HCT116 (cell line): ENCODE data around the gene SCN4B. TPM values are rescaled to one million over a fixed set of nuclear protein-coding genes. Genes with fewer than 3 reads are reported as not detected.

Experiments used
- ATAC-seq: fragments of 200-7000 bp; cut with Tn5 transposase; 2 replicates; pipeline ENCODE4 v1.9.1; 2020; ENCODE audit warnings: mild to moderate bottlenecking, moderate library complexity
- BruUV-seq: library from RNA; stranded (reverse); fragments of 400-500 nt; replicated peaks from 2 replicates; lab custom pipeline; 2021; lab: Mats Ljungman, UMichigan
- CTCF ChIA-PET: fragments of 300-600 bp; sonication (Branson Sonifier 250); formaldehyde crosslinking; loops from one replicate; lab custom pipeline; 2021; ENCODE audit warnings: antibody characterized with exemption; lab: Charles Lee
- POLR2A ChIA-PET: fragments of 300-600, 350-600 bp; sonication (Branson Sonifier 250); formaldehyde crosslinking; loops from one replicate; lab custom pipeline; 2021; ENCODE audit warnings: antibody characterized with exemption; lab: Charles Lee
- RAD21 ChIA-PET, 2 experiments: fragments of 300-600 bp; sonication (Branson Sonifier 250); formaldehyde crosslinking; loops; one replicate each; lab custom pipeline; 2023; ENCODE audit warnings: low total read pairs in 2 of 2; ENCODE audit not compliant: uncharacterized antibody in 2 of 2, unreplicated experiment in 2 of 2, low non-redundant PET in 1 of 2; lab: Charles Lee
- DNase-seq: peaks from one replicate; pipeline ENCODE4 v3.0.0-alpha.2; 2010; ENCODE audit warnings: low read depth, low spot score
- H2AFZ ChIP-seq: fragments of 200-600 bp; shearing (Covaris generic), sonication (generic); 2 replicates; pipeline ENCODE4 v1.6.1; 2017; ENCODE audit warnings: low read depth, mixed run types, mixed read lengths, antibody characterized with exemption, low read length; ENCODE audit not compliant: poor library complexity, severe bottlenecking
- H3K27ac ChIP-seq: 2 replicates; pipeline ENCODE4 v1.5.1; 2012; ENCODE audit warnings: low read depth, low read length
- H3K27me3 ChIP-seq: fragments of 200-600 bp; sonication (generic); 2 replicates; pipeline ENCODE4 v1.6.1; 2016; ENCODE audit warnings: mixed run types, low read length, mixed read lengths; ENCODE audit not compliant: insufficient read depth
- H3K36me3 ChIP-seq, 2 experiments: fragments of 200-500 bp in 1 of 2; fragments of 200-600 bp in 1 of 2; sonication (Bioruptor generic) in 1 of 2; sonication (generic) in 1 of 2; 2 replicates each; pipeline versions ENCODE4 v1.5.1 to v1.6.1; 2014 to 2016; ENCODE audit warnings: low read length in 2 of 2, inconsistent platforms in 1 of 2, mixed read lengths in 1 of 2, mixed run types in 1 of 2; ENCODE audit not compliant: insufficient read depth in 2 of 2, control insufficient read depth in 1 of 2
- H3K4me1 ChIP-seq, 2 experiments: fragments of 200-600 bp in 1 of 2; sonication (generic) in 1 of 2; 2 replicates each; pipeline versions ENCODE4 v1.5.1 to v1.6.1; 2012 to 2017; ENCODE audit warnings: low read length in 2 of 2, inconsistent platforms in 1 of 2, mild to moderate bottlenecking in 1 of 2, mixed read lengths in 1 of 2, mixed run types in 1 of 2, moderate library complexity in 1 of 2; ENCODE audit not compliant: insufficient read depth in 2 of 2, control insufficient read depth in 1 of 2
- H3K4me2 ChIP-seq: fragments of 200-600 bp; sonication (generic); 2 replicates; pipeline ENCODE4 v1.6.1; 2017; ENCODE audit warnings: mixed run types, low read length, mixed read lengths
- H3K4me3 ChIP-seq, 2 experiments: fragments of 200-600 bp in 1 of 2; sonication (generic) in 1 of 2; replicated peaks in 1 of 2; 2 replicates each; pipeline ENCODE4 v1.5.1; 2011 to 2016; ENCODE audit warnings: low read length in 2 of 2, control low read depth in 1 of 2, low read depth in 1 of 2, mild to moderate bottlenecking in 1 of 2, mixed read lengths in 1 of 2, mixed run types in 1 of 2
- H3K79me2 ChIP-seq: fragments of 200-600 bp; sonication (generic); 2 replicates; pipeline ENCODE4 v1.6.1; 2017; ENCODE audit warnings: mild to moderate bottlenecking, mixed run types, low read length, moderate library complexity, mixed read lengths; ENCODE audit not compliant: insufficient read depth
- H3K9ac ChIP-seq: fragments of 200-600 bp; sonication (generic); 2 replicates; pipeline ENCODE4 v1.6.1; 2016; ENCODE audit warnings: low read length, mixed read lengths
- H3K9me2 ChIP-seq: fragments of 200-600 bp; sonication (generic), shearing (Covaris generic); 2 replicates; pipeline ENCODE4 v1.6.1; 2017; ENCODE audit warnings: mixed run types, mild to moderate bottlenecking, moderate library complexity; ENCODE audit not compliant: insufficient read depth
- H3K9me3 ChIP-seq, 2 experiments: fragments of 200-500 bp in 1 of 2; fragments of 200-600 bp in 1 of 2; sonication (Bioruptor generic) in 1 of 2; sonication (generic) in 1 of 2; 2 replicates each; pipeline ENCODE4 v1.6.1; 2014 to 2017; ENCODE audit warnings: low read length in 2 of 2, mixed read lengths in 2 of 2, inconsistent platforms in 1 of 2, low read depth in 1 of 2, mild to moderate bottlenecking in 1 of 2, mixed run types in 1 of 2, moderate library complexity in 1 of 2; ENCODE audit not compliant: control insufficient read depth in 1 of 2, insufficient read depth in 1 of 2
- H4K20me1 ChIP-seq: fragments of 200-600 bp; sonication (generic), shearing (Covaris generic); 2 replicates; pipeline ENCODE4 v1.6.1; 2017; ENCODE audit warnings: mixed run types, mild to moderate bottlenecking, moderate library complexity; ENCODE audit not compliant: insufficient read depth
- CEBPB ChIP-seq: IDR thresholded peaks from 2 replicates; pipeline ENCODE4 v1.6.1; 2012; ENCODE audit warnings: low read depth
- EGR1 ChIP-seq: IDR thresholded peaks from 2 replicates; pipeline ENCODE4 v1.6.1; 2012; ENCODE audit warnings: low read depth
- JUND ChIP-seq: IDR thresholded peaks from 2 replicates; pipeline ENCODE4 v1.6.1; 2012
- MAX ChIP-seq: IDR thresholded peaks from 2 replicates; pipeline ENCODE4 v1.6.1; 2012
- POLR2A ChIP-seq: IDR thresholded peaks from 2 replicates; pipeline ENCODE4 v1.7.0; 2011; ENCODE audit warnings: borderline replicate concordance; ENCODE audit not compliant: insufficient read depth, insufficient read length; ENCODE audit errors: extremely low read depth
- POLR2AphosphoS5 ChIP-seq: IDR thresholded peaks from 2 replicates; pipeline ENCODE4 v1.6.1; 2011; ENCODE audit warnings: mild to moderate bottlenecking, low read depth, low read length, moderate library complexity
- RAD21 ChIP-seq: IDR thresholded peaks from 2 replicates; pipeline ENCODE4 v1.6.1; 2012; ENCODE audit warnings: low read depth, mild to moderate bottlenecking
- REST ChIP-seq: IDR thresholded peaks from 2 replicates; pipeline ENCODE4 v1.6.1; 2012; ENCODE audit warnings: low read depth
- TCF7L2 ChIP-seq: IDR thresholded peaks from 2 replicates; pipeline ENCODE4 v1.7.0; 2011; ENCODE audit warnings: borderline replicate concordance, inconsistent platforms; ENCODE audit not compliant: insufficient read depth, insufficient read length; ENCODE audit errors: extremely low read depth
- ZBTB33 ChIP-seq: IDR thresholded peaks from 2 replicates; pipeline ENCODE4 v1.6.1; 2011; ENCODE audit warnings: mild to moderate bottlenecking, low read length, moderate library complexity; ENCODE audit not compliant: insufficient replicate concordance; ENCODE audit errors: extremely low read depth
- ZFX ChIP-seq: fragments of 450-650 bp; IDR thresholded peaks from 2 replicates; pipeline ENCODE4 v1.6.1; 2017
- intact Hi-C: fragments of 100-400 bp; cut with micrococcal nuclease; formaldehyde crosslinking; loops from 2 replicates; pipeline ENCODE4 v1.10.0; 2022
- total RNA-seq: library from RNA; stranded (reverse); gene quantifications from one replicate; pipeline ENCODE4 v1.2.1, GENCODE V29; 2021; ENCODE audit not compliant: unreplicated experiment
- TF ChIP-seq, protein P1 (sequence below), 3 experiments: fragments of 200-600 bp in 1 of 3; sonication (generic) in 1 of 3; IDR thresholded peaks in 2 of 3; conservative IDR thresholded peaks in 1 of 3; 2 replicates each; pipeline ENCODE4 v1.5.1; 2012 to 2017; ENCODE audit warnings: low read depth in 2 of 3, low read length in 2 of 3, antibody characterized with exemption in 1 of 3, borderline replicate concordance in 1 of 3, control low read depth in 1 of 3, mild to moderate bottlenecking in 1 of 3, mixed read lengths in 1 of 3, mixed run types in 1 of 3, moderate library complexity in 1 of 3; ENCODE audit not compliant: insufficient read depth in 1 of 3

SCN4B gene
- total RNA-seq, 1 experiment from 2014 or later, result 0.32 TPM

- Histone ChIP-seq H3K4me3 (no peak overlapping the region), H3K79me2 (no peaks in the 10 kb centered on the region), H3K9ac (no peak overlapping the region), H3K36me3 (no peaks in the 10 kb centered on the region), H3K4me2 (no peak overlapping the region), H3K27ac (no peak overlapping the region), H3K9me2 (no peaks in the 10 kb centered on the region), H3K27me3 (no peaks in the 10 kb centered on the region), H3K9me3 (no peaks in the 10 kb centered on the region), H2AFZ (no peak overlapping the region), H4K20me1 (no peaks in the 10 kb centered on the region), H3K4me1 (peaks cover 0 to 7% of the 10 kb centered on the region in 2 experiments; a peak in 1 of 4 replicates)
- RAD21 ChIA-PET, result no interaction called here
- no peak for DNase-seq
- POLR2A ChIA-PET, result no interaction called here
- intact Hi-C loops, result loop anchor here (5.0 kb wide), 1 partner anchor 367 kb away; no protein-coding TSS in a partner anchor
- no TSS peak for BruUV-seq
- CTCF ChIA-PET, result no interaction called here
- TF ChIP-seq ZBTB33, result no peak
- TF ChIP-seq JUND, result no peak
- no peak for TF ChIP-seq REST
- no peak for TF ChIP-seq CEBPB
- no peak for TF ChIP-seq MAX
- TF ChIP-seq POLR2AphosphoS5, result no peak
- TF ChIP-seq EGR1, result no peak
- TF ChIP-seq, protein P1, sequence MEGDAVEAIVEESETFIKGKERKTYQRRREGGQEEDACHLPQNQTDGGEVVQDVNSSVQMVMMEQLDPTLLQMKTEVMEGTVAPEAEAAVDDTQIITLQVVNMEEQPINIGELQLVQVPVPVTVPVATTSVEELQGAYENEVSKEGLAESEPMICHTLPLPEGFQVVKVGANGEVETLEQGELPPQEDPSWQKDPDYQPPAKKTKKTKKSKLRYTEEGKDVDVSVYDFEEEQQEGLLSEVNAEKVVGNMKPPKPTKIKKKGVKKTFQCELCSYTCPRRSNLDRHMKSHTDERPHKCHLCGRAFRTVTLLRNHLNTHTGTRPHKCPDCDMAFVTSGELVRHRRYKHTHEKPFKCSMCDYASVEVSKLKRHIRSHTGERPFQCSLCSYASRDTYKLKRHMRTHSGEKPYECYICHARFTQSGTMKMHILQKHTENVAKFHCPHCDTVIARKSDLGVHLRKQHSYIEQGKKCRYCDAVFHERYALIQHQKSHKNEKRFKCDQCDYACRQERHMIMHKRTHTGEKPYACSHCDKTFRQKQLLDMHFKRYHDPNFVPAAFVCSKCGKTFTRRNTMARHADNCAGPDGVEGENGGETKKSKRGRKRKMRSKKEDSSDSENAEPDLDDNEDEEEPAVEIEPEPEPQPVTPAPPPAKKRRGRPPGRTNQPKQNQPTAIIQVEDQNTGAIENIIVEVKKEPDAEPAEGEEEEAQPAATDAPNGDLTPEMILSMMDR (IDR thresholded peaks at IDR 0.05 in 2 of 3, conservative IDR thresholded peaks at IDR 0.05 in 1 of 3; ENCODE audit: borderline replicate concordance in 1 of 3, insufficient read depth in 1 of 3, low read depth in 2 of 3, low read length in 2 of 3), result no peak
- no peak for TF ChIP-seq RAD21
- no peak for TF ChIP-seq POLR2A
- TF ChIP-seq ZFX, result no peak
- TF ChIP-seq TCF7L2, result no peak
- no peak for ATAC-seq
Measured at GRCh38 chr11:118174006-118174567, 21.5 kb upstream of the SCN4B start.
